Nephron progenitor cell (in vitro differentiated cells): ENCODE measurements around the gene TBC1D25.
A peak's percentile ranks its signal among the peaks of the same experiment; 100 is the strongest.

Experiments used
- DNase-seq: peaks from one replicate; pipeline ENCODE4 v3.0.0; 2021
- H3K27ac Mint-ChIP-seq: 2 replicates; pipeline ENCODE4 v1.8.0; 2021; ENCODE audit warnings: mild to moderate bottlenecking, moderate library complexity, mixed read lengths
- H3K27me3 Mint-ChIP-seq: 2 replicates; pipeline ENCODE4 v1.8.0; 2021; ENCODE audit warnings: mild to moderate bottlenecking, low read depth, mixed read lengths; ENCODE audit not compliant: poor library complexity
- H3K36me3 Mint-ChIP-seq: 2 replicates; pipeline ENCODE4 v1.8.0; 2021; ENCODE audit warnings: low read depth, mixed read lengths
- H3K4me1 Mint-ChIP-seq: 2 replicates; pipeline ENCODE4 v1.8.0; 2021; ENCODE audit warnings: mixed read lengths
- H3K4me3 Mint-ChIP-seq: 2 replicates; pipeline ENCODE4 v1.8.0; 2021; ENCODE audit warnings: mild to moderate bottlenecking, moderate library complexity, mixed read lengths
- H3K9me3 Mint-ChIP-seq: 2 replicates; pipeline ENCODE4 v1.8.0; 2021; ENCODE audit warnings: mild to moderate bottlenecking, moderate library complexity, mixed read lengths
- CTCF ChIP-seq: fragments of 200-600 bp; sonication (generic); IDR thresholded peaks from 2 replicates; pipeline ENCODE4 v1.5.0; 2021; ENCODE audit warnings: antibody characterized with exemption

The TBC1D25 gene

GRCh38 chrX:48558271-48558670 is 18.8 kb downstream of the TBC1D25 start:
- Mint-ChIP-seq H3K4me1 (no peaks in the 10 kb centered on the region), H3K4me3 (no peak overlapping the region), H3K27ac (no peak overlapping the region), H3K36me3 (peaks cover 21% of the 10 kb centered on the region), H3K9me3 (peaks cover 57% of the 10 kb centered on the region), H3K27me3 (no peaks in the 10 kb centered on the region)
- TF ChIP-seq CTCF: no peak
- DNase-seq: no peak

DNA sequence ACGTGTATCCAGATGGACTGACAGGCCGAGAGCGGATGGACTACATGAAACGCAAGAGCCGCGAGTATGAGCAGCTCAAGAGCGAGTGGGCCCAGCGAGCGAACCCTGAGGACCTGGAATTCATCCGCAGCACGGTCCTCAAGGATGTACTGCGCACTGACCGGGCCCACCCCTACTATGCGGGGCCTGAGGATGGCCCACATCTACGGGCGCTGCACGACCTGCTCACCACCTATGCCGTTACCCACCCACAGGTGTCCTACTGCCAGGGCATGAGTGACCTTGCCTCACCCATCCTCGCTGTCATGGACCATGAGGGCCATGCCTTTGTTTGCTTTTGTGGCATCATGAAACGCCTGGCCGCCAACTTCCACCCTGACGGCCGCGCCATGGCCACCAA is 20.1 kb downstream of the TBC1D25 start:
- peaks cover 21% of the 10 kb centered on the region for H3K36me3 Mint-ChIP-seq
- DNase-seq: no peak
- no peak for TF ChIP-seq CTCF
- H3K9me3 Mint-ChIP-seq: peaks cover 66% of the 10 kb centered on the region
- H3K27me3 Mint-ChIP-seq: no peaks in the 10 kb centered on the region
- H3K4me1 Mint-ChIP-seq: no peaks in the 10 kb centered on the region
- no peak overlapping the region for H3K4me3 Mint-ChIP-seq
- H3K27ac Mint-ChIP-seq: no peak overlapping the region

DNA sequence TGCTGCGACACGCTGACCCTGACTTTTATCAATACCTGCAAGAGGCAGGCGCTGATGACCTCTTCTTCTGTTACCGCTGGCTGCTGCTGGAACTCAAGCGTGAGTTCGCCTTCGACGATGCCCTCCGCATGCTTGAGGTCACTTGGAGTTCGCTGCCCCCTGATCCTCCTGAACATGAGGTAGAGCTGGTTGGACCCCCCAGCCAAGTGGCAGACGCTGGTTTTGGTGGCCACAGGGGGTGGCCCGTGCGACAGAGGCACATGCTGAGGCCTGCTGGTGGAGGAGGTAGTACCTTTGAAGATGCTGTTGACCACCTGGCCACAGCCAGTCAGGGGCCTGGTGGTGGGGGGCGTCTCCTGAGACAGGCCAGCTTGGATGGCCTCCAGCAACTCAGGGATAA is 20.5 kb downstream of the TBC1D25 start:
- H3K9me3 Mint-ChIP-seq: peaks cover 66% of the 10 kb centered on the region
- H3K4me3 Mint-ChIP-seq: no peak overlapping the region
- DNase-seq: no peak
- H3K27ac Mint-ChIP-seq: no peak overlapping the region
- no peak for TF ChIP-seq CTCF
- H3K36me3 Mint-ChIP-seq: peaks cover 18% of the 10 kb centered on the region
- H3K4me1 Mint-ChIP-seq: no peaks in the 10 kb centered on the region
- H3K27me3 Mint-ChIP-seq: no peaks in the 10 kb centered on the region

DNA sequence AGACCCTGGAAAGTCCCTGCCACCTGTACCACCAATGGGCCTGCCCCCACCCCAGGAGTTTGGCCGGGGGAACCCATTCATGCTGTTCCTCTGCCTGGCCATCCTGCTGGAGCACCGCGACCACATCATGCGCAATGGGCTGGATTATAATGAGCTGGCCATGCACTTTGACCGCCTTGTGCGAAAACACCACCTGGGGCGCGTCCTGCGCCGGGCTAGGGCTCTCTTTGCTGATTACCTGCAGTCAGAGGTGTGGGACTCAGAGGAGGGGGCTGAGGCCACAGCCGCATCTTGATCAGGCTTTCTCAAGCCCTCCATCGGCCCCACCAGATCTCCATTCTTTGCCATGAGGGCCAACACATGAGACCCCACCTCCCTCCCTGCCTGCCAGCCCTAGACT is 21.2 kb downstream of the TBC1D25 start:
- Mint-ChIP-seq H3K4me3 (no peak overlapping the region), H3K36me3 (peaks cover 18% of the 10 kb centered on the region), H3K27ac (no peak overlapping the region), H3K27me3 (no peaks in the 10 kb centered on the region), H3K4me1 (no peaks in the 10 kb centered on the region), H3K9me3 (peaks cover 67% of the 10 kb centered on the region)
- TF ChIP-seq CTCF: no peak
- no peak for DNase-seq

DNA sequence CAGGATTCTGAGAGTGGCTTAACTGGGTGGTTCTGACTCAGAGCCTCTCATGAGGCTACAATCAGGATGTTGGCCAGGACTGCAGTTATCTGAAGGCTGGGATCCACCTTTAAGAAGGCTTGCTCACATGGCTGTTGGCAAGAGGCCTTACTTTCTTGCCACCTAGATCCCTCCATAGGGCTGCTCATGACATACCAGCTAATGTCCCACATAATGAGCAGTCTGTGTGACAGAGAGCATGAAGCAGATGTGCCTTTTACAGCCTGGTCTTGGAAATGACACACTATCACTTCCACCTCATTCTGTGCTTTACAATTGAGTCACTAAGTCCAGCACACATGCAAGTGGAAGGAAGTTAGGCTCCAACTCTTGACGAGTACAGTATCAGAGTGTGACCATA is 30.4 kb downstream of the TBC1D25 start:
- H3K36me3 Mint-ChIP-seq: peaks cover 2% of the 10 kb centered on the region
- no peak for TF ChIP-seq CTCF

DNA sequence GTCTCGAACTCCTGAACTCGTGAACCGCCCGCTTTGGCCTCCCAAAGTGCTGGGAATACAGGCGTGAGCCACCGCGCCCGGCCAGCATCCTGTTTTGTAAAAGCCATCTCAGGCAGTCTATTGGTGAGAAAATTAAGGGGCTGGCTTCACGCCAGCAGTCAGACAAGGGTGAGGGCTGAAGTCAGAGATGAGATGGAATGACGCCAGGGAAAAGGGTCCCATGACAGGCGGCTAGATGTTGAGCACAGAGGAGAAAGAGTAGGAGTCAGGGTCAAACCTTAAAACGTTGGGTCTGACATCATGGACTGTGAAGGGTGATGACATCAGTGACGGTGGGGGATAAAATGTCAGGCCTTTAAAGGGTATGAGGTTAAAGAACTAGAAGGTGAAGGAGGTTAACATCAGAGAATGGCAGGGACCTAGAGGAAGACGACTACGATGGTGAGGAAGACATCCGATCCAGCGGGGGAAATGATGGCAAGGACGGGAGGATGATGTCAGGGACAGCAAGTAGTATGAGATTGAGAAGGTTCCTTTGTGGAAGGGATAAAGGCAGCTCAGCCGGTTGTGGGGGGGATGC is 34.3 kb downstream of the TBC1D25 start:
- H3K4me1 Mint-ChIP-seq: peaks cover 16% of the 10 kb centered on the region
- DNase-seq: no peak
- peak overlapping the region; percentile 95 for H3K27ac Mint-ChIP-seq
- no peaks in the 10 kb centered on the region for H3K27me3 Mint-ChIP-seq
- H3K9me3 Mint-ChIP-seq: peaks cover 65% of the 10 kb centered on the region
- H3K4me3 Mint-ChIP-seq: peak overlapping the region; percentile 91
- TF ChIP-seq CTCF: no peak
- peaks cover 37% of the 10 kb centered on the region for H3K36me3 Mint-ChIP-seq

More for the DNA sequence above, 30.4 kb downstream of the TBC1D25 start:
- Mint-ChIP-seq H3K27ac (no peak overlapping the region), H3K27me3 (no peaks in the 10 kb centered on the region), H3K4me1 (peaks cover 6% of the 10 kb centered on the region), H3K4me3 (no peak overlapping the region), H3K9me3 (peaks cover 60% of the 10 kb centered on the region)
- no peak for DNase-seq
